Adrenal gland (tissue), 12 donors: ENCODE data around the gene TIMM29. TPM values are rescaled to one million over a fixed set of nuclear protein-coding genes. Genes with fewer than 3 reads are reported as not detected.

Source experiments
- DNase-seq, 7 donors: peaks; one replicate each; pipeline ENCODE4 v3.0.0-alpha.2; 2019 to 2020
- H3K27ac ChIP-seq, 5 donors: fragments of 200-600 bp; sonication (generic) in 4 of 5; 1 replicate in 3 of 5; 2 replicates in 2 of 5; pipeline versions ENCODE4 v1.5.1 to v1.8.0; 2016 to 2020; ENCODE audit warnings: mild to moderate bottlenecking in 1 of 5
- H3K27me3 ChIP-seq: fragments of 200-600 bp; 2 replicates; pipeline ENCODE4 v1.8.0; 2021
- H3K36me3 ChIP-seq, 2 donors: fragments of 200-600 bp; replicated peaks in 1 of 2; 1 replicate in 1 of 2; 2 replicates in 1 of 2; pipeline versions ENCODE4 v1.5.1 to v1.8.0; 2018 to 2022
- H3K4me1 ChIP-seq, 2 donors: fragments of 200-600 bp; replicated peaks in 1 of 2; 1 replicate in 1 of 2; 2 replicates in 1 of 2; pipeline versions ENCODE4 v1.5.1 to v1.8.0; 2018 to 2021
- H3K4me3 ChIP-seq, 4 donors: fragments of 200-600 bp; sonication (generic) in 3 of 4; one replicate each; pipeline ENCODE4 v1.5.1; 2016 to 2018
- H3K9me3 ChIP-seq, 3 donors: fragments of 200-600 bp; sonication (generic) in 1 of 3; replicated peaks in 1 of 3; 1 replicate in 2 of 3; 2 replicates in 1 of 3; pipeline versions ENCODE4 v1.5.1 to v1.8.0; 2016 to 2021
- CTCF ChIP-seq, 6 experiments: fragments of 450-650 bp in 4 of 6; fragments of 200-600 bp in 2 of 6; sonication (generic) in 1 of 6; IDR thresholded peaks; 1 replicate in 5 of 6; 2 replicates in 1 of 6; pipeline versions ENCODE4 v1.5.1 to v1.8.0; 2016 to 2021; ENCODE audit warnings: antibody characterized with exemption in 6 of 6, mild to moderate bottlenecking in 2 of 6, moderate library complexity in 1 of 6
- POLR2A ChIP-seq, 2 donors: fragments of 450-650 bp; IDR thresholded peaks; one replicate each; pipeline ENCODE4 v1.6.1; 2017; ENCODE audit warnings: antibody characterized with exemption in 2 of 2, mild to moderate bottlenecking in 2 of 2, moderate library complexity in 1 of 2
- WGBS, 4 donors: extraction: QIAGEN DNeasy Blood & Tissue Kit in 2 of 4; methylation state at CpG; one replicate each; pipeline versions ENCODE4 v1.1.5 to v1.1.7; 2013 to 2017; 5-methylcytosine and 5-hydroxymethylcytosine counted together
- intact Hi-C, 2 donors: fragments of 100-400 bp; cut with DNase I; formaldehyde crosslinking; loops; one replicate each; pipeline versions ENCODE4 v1.14.1 to v1.15.0; 2022 to 2023
- polyA plus RNA-seq, 3 donors: library from polyadenylated mRNA; stranded (reverse); fragments of 200-250 nt in 2 of 3; fragments of 350-450 nt in 1 of 3; fragmentation: Illumina TruSeq in 1 of 3; extraction: RNeasy Lipid Tissue Mini Kit (QIAGEN cat#74804) in 1 of 3; gene quantifications; one replicate each; pipeline ENCODE4 v1.2.3, GENCODE V29; 2013 to 2014
- total RNA-seq, 9 donors: library from RNA; depleted of rRNA in 4 of 9; stranded (reverse); fragments of >200 nt in 4 of 9; fragments of 120-200 nt in 1 of 9; fragmentation: NEBNext Ultra II Directional in 1 of 9; extraction: Animal tissue kit (Norgen Biotek cat#: 25700) in 1 of 9; gene quantifications; one replicate each; pipeline versions ENCODE4 v1.1.0 to v1.2.4, GENCODE V29; 2013 to 2023
- donor health status: healthy with polysubstance abuse.
- donor health status: Bipolar disorder and iron deficiency.
- donor health status: DM: yes; HTN: yes; CAD: no.
- donor health status: DM: no; HTN: no; CAD: no.
- donor health status: DM: no; HTN: no; CAD: no.
- donor health status: DM: yes; HTN: yes; CAD: no.

The TIMM29 gene
- total and polyA plus RNA-seq, 12 donors = 10.5 to 39.7 (median 26.2) TPM

GRCh38 chr19:10912619-10913018 is 16.0 kb upstream of the TIMM29 start:
- intact Hi-C loops = no loop called here
- no peaks in the 10 kb centered on the region for H3K27me3 ChIP-seq
- H3K4me1 ChIP-seq = peaks cover 0 to 8% of the 10 kb centered on the region in 2 donors
- TF ChIP-seq CTCF (IDR thresholded peaks at IDR 0.05) (no peak), POLR2A (IDR thresholded peaks at IDR 0.05) (no peak)
- H3K9me3 ChIP-seq = no peaks in the 10 kb centered on the region
- H3K27ac ChIP-seq = no peak overlapping the region
- 92 to 98% (median 94%) methylated on average over 10 to 18 of the region's 18 CpGs for whole genome bisulfite sequencing, 4 donors
- no peak overlapping the region for H3K4me3 ChIP-seq
- peaks cover 0 to 66% of the 10 kb centered on the region in 2 donors for H3K36me3 ChIP-seq
- DNase-seq = no peak

- Histone ChIP-seq H3K27ac (no peak overlapping the region), H3K9me3 (no peaks in the 10 kb centered on the region), H3K36me3 (peaks cover 0 to 54% of the 10 kb centered on the region in 2 donors), H3K27me3 (no peaks in the 10 kb centered on the region), H3K4me3 (no peak overlapping the region), H3K4me1 (peaks cover 0 to 8% of the 10 kb centered on the region in 2 donors)
- peak in 1 of 7 donors; percentile 23 for DNase-seq
- WGBS, 4 donors = 92 to 100% (median 96%) methylated on average over 8 to 24 of the region's 24 CpGs
- no peak for TF ChIP-seq CTCF (IDR thresholded peaks at IDR 0.05)
- no peak for TF ChIP-seq POLR2A (IDR thresholded peaks at IDR 0.05)
- intact Hi-C loops = no loop called here
Observed at GRCh38 chr19:10913716-10914340, 14.8 kb upstream of the TIMM29 start.

- TF ChIP-seq CTCF (IDR thresholded peaks at IDR 0.05) (no peak), POLR2A (IDR thresholded peaks at IDR 0.05) (no peak)
- no peaks in the 10 kb centered on the region for H3K9me3 ChIP-seq
- DNase-seq = peak; percentile 58 to 87 (median 80)
- H3K4me3 ChIP-seq = no peak overlapping the region
- intact Hi-C loops = no loop called here
- WGBS, 4 donors = 51 to 63% (median 61%) methylated on average over 5 to 19 of the region's 19 CpGs
- H3K4me1 ChIP-seq = peaks cover 0 to 8% of the 10 kb centered on the region in 2 donors
- H3K27ac ChIP-seq = peak overlapping the region in 2 of 5 donors; percentile 27 to 32
- H3K36me3 ChIP-seq = peaks cover 0 to 51% of the 10 kb centered on the region in 2 donors
- no peaks in the 10 kb centered on the region for H3K27me3 ChIP-seq
Observed at GRCh38 chr19:10915130-10916091, 13.2 kb upstream of the TIMM29 start.

GRCh38 chr19:10916602-10917001 is 12.0 kb upstream of the TIMM29 start:
- no peak for DNase-seq
- WGBS, 4 donors = 86 to 100% (median 92%) methylated on average over 1 to 6 of the region's 6 CpGs
- no peak for TF ChIP-seq POLR2A (IDR thresholded peaks at IDR 0.05)
- TF ChIP-seq CTCF (IDR thresholded peaks at IDR 0.05) = no peak

More at GRCh38 chr19:10916602-10917001, 12.0 kb upstream of the TIMM29 start:
- H3K27ac ChIP-seq = no peak overlapping the region
- peaks cover 0 to 8% of the 10 kb centered on the region in 2 donors for H3K4me1 ChIP-seq
- no peak overlapping the region for H3K4me3 ChIP-seq
- H3K27me3 ChIP-seq = no peaks in the 10 kb centered on the region
- no peaks in the 10 kb centered on the region for H3K9me3 ChIP-seq
- H3K36me3 ChIP-seq = peaks cover 0 to 57% of the 10 kb centered on the region in 2 donors
- intact Hi-C loops = no loop called here
